Measurements from ENCODE around the gene PRKCH.

PRKCH gene

DNA sequence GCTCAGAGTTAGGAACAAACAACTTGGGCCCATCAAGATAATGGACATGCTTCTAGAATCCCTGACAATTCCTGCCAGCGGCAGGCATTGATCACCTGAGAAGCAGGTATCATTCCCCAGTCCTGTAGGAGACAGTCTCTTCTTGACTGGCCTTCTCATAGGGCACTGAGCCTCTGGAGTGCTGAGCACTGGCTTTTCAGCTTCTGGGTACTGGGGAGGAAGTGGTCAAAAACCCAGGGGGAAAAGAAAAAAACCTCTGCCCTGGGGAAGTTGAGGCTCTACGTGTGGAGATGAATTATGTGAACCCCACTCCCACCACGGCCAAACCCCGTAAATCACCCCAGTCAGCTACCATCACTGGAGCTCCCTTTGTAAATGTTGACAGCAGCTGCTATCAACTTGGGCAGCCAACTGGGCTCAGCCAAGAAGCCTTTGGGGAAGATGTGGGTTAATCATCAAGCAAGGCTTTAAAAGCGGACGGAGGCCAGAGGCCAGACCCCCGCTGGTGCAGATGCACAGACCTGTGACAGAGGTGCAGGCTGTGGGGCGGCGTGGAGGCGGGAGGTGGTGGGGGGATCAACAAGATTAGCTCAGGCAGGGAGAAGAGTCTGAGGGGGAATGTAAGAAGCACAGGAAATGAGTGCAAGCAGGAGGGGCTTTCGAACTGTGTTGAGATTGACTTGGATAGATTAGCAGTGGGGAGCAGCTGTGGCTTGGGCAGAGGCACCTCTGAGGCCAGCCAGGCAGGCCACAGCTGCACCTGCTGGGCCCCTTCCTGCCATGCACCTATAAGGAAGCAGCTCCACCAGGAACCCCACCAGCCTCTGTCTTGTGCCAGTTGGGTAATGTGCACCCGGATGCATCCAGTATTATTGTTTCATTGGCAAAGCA lies 268.6 kb downstream of the PRKCH start:
- DNase-seq (ENCODE audit: low spot score): no peak

DNA sequence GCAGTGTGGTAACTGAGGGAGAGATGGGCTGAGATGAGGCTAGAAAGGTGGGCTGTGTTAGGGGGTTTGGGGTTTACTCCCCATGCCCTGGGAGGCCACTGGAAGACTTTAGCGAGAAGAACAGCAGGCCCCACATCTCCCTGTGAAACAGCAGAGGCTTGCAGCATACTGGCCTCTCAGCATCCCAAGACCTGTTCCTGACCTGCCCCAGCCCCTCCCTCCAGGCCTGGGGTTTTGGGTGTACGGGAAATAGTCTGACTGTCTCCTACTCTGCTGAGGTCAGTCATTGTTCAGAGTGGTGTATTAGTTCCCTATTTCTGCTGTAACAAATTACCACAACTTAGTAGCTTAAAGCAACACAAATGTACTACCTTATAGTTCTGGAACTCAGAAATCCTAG lies 270.5 kb downstream of the PRKCH start:
- DNase-seq (ENCODE audit: low spot score): no peak

DNA sequence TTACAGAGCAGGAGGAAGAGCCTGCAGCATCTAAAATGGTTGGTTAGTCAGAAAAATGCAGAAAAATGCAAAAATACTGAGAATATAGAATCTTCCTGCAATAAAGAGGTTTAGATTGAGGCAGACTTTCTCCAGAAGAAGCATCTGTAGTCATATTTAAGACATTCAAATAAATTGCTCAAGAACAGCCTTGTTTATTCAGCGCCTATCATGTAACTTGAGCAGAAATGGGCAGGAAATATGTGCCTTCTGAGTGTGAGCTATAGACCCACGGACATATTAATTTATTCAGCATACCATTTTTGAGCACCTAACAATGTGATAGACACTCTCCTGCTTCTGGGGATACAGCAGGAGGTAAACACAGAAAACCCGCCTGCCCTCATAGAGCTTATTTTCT lies 272.0 kb downstream of the PRKCH start:
- no peak for DNase-seq (ENCODE audit: low spot score)

DNA sequence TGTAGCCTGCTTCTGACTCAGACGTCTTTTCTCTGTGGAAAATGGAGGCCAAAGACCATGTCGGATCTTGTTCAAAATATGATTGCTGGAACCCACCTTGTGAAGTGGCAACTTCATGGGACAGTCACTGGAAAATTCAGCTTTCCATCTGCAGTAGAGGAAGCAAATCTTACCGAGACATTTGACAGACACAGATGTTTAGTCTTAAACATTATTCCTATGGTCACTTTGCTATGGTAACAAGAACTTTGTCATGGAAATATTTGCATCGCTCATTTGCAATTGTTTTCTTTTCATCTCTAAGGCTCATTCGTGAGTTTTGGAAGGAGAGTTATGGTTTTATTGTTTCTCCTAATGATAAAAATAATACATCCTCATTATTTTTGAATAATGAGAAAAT lies 275.6 kb downstream of the PRKCH start:
- no peak for DNase-seq (ENCODE audit: low spot score)

DNA sequence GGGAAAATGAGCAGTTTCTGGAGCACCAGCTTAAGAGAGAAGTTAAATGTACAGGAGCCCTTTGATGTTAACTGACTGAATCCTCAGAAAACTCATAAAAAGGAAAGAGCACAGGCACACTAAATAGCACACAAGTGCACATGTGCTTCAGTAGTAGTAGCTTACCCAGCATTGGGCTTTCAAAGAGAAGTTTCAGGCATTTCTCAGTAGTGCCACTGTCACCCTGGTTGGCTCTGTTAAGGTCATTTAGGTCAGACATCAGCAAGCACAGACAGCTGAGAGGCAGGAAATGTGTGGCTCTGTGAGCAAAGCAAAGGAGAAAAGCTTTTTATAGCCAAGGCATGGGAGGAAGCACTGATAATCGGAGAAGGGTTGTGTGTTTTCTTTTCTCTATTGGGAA lies 277.6 kb downstream of the PRKCH start:
- DNase-seq (ENCODE audit: low spot score): no peak

DNA sequence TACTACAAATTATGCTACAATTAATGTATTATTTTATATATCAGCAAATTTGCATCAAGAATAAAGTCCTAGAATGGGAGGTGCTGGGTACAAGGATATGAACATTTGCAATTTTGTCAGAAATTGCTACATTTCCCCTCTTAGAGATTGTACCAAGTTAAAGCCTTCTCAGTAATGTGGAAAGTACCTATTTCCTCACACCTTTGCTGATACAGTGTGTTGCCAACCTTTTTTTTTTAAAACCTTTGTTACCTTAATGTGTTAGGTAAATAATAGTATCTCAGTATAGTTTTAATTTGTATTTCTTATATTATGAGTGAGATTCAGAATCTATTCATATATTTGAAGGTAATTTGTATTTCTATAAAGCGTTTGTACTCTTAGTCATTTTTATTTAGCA lies 278.6 kb downstream of the PRKCH start:
- DNase-seq (ENCODE audit: low spot score): no peak

All from left forelimb (tissue), 1 donor.